Memory B cell (primary cell): ENCODE data around the gene PTPRE.
"Not testable (repeated sequence)": the region's sequence is repeated elsewhere in the genome, so short reads cannot be mapped to it uniquely, and the experiment has no call there.

ENCODE experiments used
- ATAC-seq: fragments of 150-1000 bp; cut with Tn5 transposase; 2 replicates; pipeline ENCODE4 v1.10.0; 2021; ENCODE audit warnings: low read depth, mild to moderate bottlenecking, moderate library complexity
- DNase-seq, 2 donors: peaks; one replicate each; pipeline ENCODE4 v3.0.0; 2022; ENCODE audit warnings: low spot score in 2 of 2
- H3K27ac Mint-ChIP-seq: one replicate; pipeline ENCODE4 v1.8.0; 2022; ENCODE audit warnings: mild to moderate bottlenecking, moderate library complexity, mixed read lengths
- H3K27me3 Mint-ChIP-seq: one replicate; pipeline ENCODE4 v1.8.0; 2022; ENCODE audit warnings: mixed read lengths
- H3K36me3 Mint-ChIP-seq: one replicate; pipeline ENCODE4 v1.8.0; 2022; ENCODE audit warnings: mild to moderate bottlenecking, mixed read lengths
- H3K4me1 Mint-ChIP-seq: one replicate; pipeline ENCODE4 v1.8.0; 2022; ENCODE audit warnings: mixed read lengths
- H3K4me3 Mint-ChIP-seq: one replicate; pipeline ENCODE4 v1.8.0; 2022; ENCODE audit warnings: mild to moderate bottlenecking, moderate library complexity, mixed read lengths
- H3K9me3 Mint-ChIP-seq: one replicate; pipeline ENCODE4 v1.8.0; 2022; ENCODE audit warnings: mixed read lengths

The PTPRE gene

GRCh38 chr10:128087146-128087883, 180.4 kb downstream of the PTPRE start:
- Mint-ChIP-seq H3K4me1 (no peaks in the 10 kb centered on the region), H3K36me3 (peaks cover 2% of the 10 kb centered on the region), H3K9me3 (no peaks in the 10 kb centered on the region), H3K27me3 (no peaks in the 10 kb centered on the region), H3K27ac (no peak overlapping the region), H3K4me3 (no peak overlapping the region)
- ATAC-seq (no peak), DNase-seq (no peak)

DNA sequence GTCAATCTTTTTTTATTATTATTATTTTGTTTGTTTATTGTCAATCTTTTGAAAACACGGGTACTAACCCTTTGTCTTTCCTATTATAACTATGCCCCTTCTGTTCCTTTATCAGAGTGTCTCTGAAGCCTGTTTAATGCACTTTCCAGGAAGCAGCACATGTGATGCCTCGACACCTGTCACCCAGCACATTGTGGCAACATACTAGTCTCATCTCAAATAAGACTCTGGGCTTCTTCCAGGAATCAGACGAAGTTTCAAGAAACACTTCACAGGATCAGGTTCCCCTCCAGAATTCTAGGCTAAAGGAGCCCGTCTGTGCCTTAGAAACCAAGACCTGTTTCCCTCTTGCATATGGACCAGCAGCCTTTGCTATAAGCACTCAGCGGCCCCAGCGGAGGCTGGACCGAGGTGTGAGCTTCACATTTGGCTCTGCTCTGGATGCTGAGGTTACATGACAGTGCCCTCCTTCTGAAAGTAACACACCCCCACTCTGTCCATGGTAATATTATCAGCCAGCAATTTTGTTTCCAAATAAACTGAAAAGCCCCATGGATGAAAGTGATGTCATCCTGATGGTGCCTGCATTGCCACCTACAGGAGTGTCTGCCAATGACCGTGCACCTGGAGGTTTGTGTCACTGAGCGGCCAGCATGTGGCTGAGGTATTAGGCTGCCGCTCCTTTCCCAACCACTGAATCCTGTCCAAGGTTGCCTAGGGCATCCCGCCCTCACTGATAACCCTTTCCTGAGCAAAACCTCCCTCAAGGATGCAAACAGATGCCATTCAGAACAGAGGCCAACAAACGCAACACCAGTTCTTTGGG, 181.2 kb downstream of the PTPRE start:
- no peak for DNase-seq
- no peaks in the 10 kb centered on the region for H3K4me1 Mint-ChIP-seq
- H3K4me3 Mint-ChIP-seq: no peak overlapping the region
- peaks cover 2% of the 10 kb centered on the region for H3K36me3 Mint-ChIP-seq
- no peak overlapping the region for H3K27ac Mint-ChIP-seq
- no peaks in the 10 kb centered on the region for H3K27me3 Mint-ChIP-seq
- H3K9me3 Mint-ChIP-seq: no peaks in the 10 kb centered on the region
- no peak for ATAC-seq

DNA sequence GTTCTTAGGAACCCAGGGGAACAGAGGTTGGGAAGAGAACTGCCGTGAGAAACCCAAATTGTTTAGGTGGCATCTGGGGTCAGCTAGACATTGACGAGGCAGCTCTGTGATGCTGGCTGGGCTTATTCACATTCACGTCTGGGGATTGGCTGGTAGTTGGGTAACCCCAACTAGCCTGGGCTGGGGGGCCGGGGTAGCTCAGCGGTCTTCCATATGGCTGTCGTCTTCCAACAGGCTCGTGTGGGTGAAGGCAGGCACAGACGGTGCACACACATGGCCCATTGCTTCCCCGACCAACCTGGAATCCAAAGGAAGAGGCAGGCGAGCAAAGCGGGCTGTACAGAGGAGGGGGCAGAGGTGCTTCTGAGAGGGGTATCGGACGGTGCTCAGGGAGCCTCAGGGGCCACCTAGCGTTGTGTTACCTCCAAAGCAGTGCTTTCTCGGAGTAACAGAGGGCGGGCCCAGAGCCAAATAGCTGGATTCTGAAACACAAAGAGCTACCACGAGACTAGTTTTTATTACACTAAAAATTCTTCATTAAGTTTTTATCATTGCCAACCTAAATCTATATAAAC, 184.8 kb downstream of the PTPRE start:
- DNase-seq (no peak), ATAC-seq (no peak)
- Mint-ChIP-seq H3K4me3 (no peak overlapping the region), H3K9me3 (no peaks in the 10 kb centered on the region), H3K36me3 (no peaks in the 10 kb centered on the region), H3K27me3 (no peaks in the 10 kb centered on the region), H3K4me1 (peaks cover 12% of the 10 kb centered on the region), H3K27ac (no peak overlapping the region)

- Mint-ChIP-seq H3K4me1 (peaks cover 12% of the 10 kb centered on the region), H3K9me3 (no peaks in the 10 kb centered on the region), H3K27me3 (no peaks in the 10 kb centered on the region), H3K27ac (no peak overlapping the region), H3K4me3 (no peak overlapping the region), H3K36me3 (no peaks in the 10 kb centered on the region)
- DNase-seq (no peak), ATAC-seq (no peak)
Measured at GRCh38 chr10:128092454-128092853, 185.6 kb downstream of the PTPRE start.

- not testable (repeated sequence) for H3K4me3 Mint-ChIP-seq, DNase-seq, H3K27me3 Mint-ChIP-seq, H3K9me3 Mint-ChIP-seq, H3K36me3 Mint-ChIP-seq, ATAC-seq, H3K27ac Mint-ChIP-seq
- peaks cover 12% of the 10 kb centered on the region for H3K4me1 Mint-ChIP-seq
Measured at GRCh38 chr10:128094596-128094995, 187.7 kb downstream of the PTPRE start.

GRCh38 chr10:128095027-128095752, 188.3 kb downstream of the PTPRE start:
- H3K27ac Mint-ChIP-seq: no peak overlapping the region
- ATAC-seq: peak; percentile 99
- H3K9me3 Mint-ChIP-seq: no peaks in the 10 kb centered on the region
- H3K4me3 Mint-ChIP-seq: peak overlapping the region; percentile 35
- H3K4me1 Mint-ChIP-seq: peaks cover 12% of the 10 kb centered on the region
- no peaks in the 10 kb centered on the region for H3K27me3 Mint-ChIP-seq
- DNase-seq: peak in 1 of 2 donors; percentile 15
- no peaks in the 10 kb centered on the region for H3K36me3 Mint-ChIP-seq

DNA sequence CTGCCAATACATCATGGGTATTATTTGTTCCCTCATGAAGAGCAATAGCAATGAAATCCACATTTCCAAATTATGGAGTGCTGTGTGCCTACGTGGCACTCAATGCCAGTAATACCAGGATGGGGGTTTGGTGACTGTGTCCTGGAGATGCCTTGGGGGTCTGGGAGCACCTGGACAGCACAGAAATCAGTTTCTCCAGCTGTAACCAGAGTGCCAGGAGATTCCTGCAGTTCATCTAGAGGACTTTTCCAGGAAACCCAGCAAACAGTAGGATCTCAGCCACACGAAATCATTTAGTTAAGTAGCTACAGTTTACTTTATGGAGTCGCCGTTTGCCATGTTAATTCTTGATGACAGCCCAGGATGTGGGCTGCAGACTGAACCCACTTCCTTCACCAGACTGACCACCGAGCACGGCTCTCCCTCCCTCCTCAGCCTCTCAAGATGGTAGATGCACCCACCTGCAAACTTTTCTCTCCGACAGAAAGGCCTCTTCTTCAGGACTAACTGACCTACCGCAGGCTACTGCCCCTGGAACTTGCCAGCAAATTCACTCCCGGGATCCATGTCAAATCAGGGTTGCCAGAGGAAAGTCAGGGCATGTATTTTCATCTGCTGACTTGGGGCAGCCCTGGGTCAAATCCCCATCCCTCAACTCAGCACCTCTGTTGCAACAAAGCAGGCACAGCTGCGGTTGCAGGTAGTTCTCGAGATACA, 189.0 kb downstream of the PTPRE start:
- Mint-ChIP-seq H3K27me3 (no peaks in the 10 kb centered on the region), H3K4me1 (peaks cover 12% of the 10 kb centered on the region), H3K27ac (no peak overlapping the region), H3K4me3 (peak overlapping the region; percentile 35), H3K9me3 (no peaks in the 10 kb centered on the region), H3K36me3 (no peaks in the 10 kb centered on the region)
- no peak for ATAC-seq
- DNase-seq: no peak

GRCh38 chr10:128096486-128097199, 189.7 kb downstream of the PTPRE start:
- peaks cover 12% of the 10 kb centered on the region for H3K4me1 Mint-ChIP-seq
- no peak overlapping the region for H3K27ac Mint-ChIP-seq
- no peaks in the 10 kb centered on the region for H3K36me3 Mint-ChIP-seq
- H3K4me3 Mint-ChIP-seq: peak overlapping the region; percentile 35
- ATAC-seq (no peak), DNase-seq (no peak)
- no peaks in the 10 kb centered on the region for H3K9me3 Mint-ChIP-seq
- H3K27me3 Mint-ChIP-seq: no peaks in the 10 kb centered on the region

- Mint-ChIP-seq H3K4me1 (peaks cover 12% of the 10 kb centered on the region), H3K27ac (no peak overlapping the region), H3K9me3 (no peaks in the 10 kb centered on the region), H3K4me3 (no peak overlapping the region), H3K27me3 (no peaks in the 10 kb centered on the region), H3K36me3 (no peaks in the 10 kb centered on the region)
- ATAC-seq (no peak), DNase-seq (no peak)
Measured at GRCh38 chr10:128097783-128098182, 190.9 kb downstream of the PTPRE start.

- H3K4me3 Mint-ChIP-seq: no peak overlapping the region
- ATAC-seq (no peak), DNase-seq (no peak)
- no peaks in the 10 kb centered on the region for H3K36me3 Mint-ChIP-seq
- no peak overlapping the region for H3K27ac Mint-ChIP-seq
- no peaks in the 10 kb centered on the region for H3K9me3 Mint-ChIP-seq
- peaks cover 12% of the 10 kb centered on the region for H3K4me1 Mint-ChIP-seq
- no peaks in the 10 kb centered on the region for H3K27me3 Mint-ChIP-seq
Measured at GRCh38 chr10:128098631-128099030, 191.7 kb downstream of the PTPRE start.

GRCh38 chr10:128099901-128100300, 193.0 kb downstream of the PTPRE start:
- H3K27ac Mint-ChIP-seq: no peak overlapping the region
- H3K36me3 Mint-ChIP-seq: no peaks in the 10 kb centered on the region
- no peak overlapping the region for H3K4me3 Mint-ChIP-seq
- ATAC-seq (no peak), DNase-seq (no peak)
- H3K4me1 Mint-ChIP-seq: peaks cover 12% of the 10 kb centered on the region
- no peaks in the 10 kb centered on the region for H3K27me3 Mint-ChIP-seq
- H3K9me3 Mint-ChIP-seq: no peaks in the 10 kb centered on the region

DNA sequence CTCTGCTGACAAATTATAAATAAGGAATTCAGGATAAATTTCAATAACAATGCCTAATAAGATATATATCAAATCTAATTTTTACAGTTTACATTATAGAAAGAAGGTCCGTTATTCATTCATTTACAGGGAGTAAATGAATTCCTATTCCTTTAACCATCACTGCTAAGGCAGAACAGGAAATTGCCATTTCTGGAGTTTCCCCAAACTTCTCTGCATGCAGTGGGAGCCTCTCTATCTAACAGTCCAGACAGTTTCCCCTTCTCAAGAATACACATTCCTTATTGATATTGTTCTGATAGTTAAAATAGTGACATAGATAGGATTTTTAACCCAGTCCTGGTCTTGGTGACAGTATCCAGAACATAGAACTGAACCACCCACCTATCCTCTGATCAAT, 195.0 kb downstream of the PTPRE start:
- DNase-seq: no peak
- Mint-ChIP-seq H3K27ac (no peak overlapping the region), H3K36me3 (no peaks in the 10 kb centered on the region), H3K4me3 (no peak overlapping the region), H3K4me1 (no peaks in the 10 kb centered on the region), H3K9me3 (no peaks in the 10 kb centered on the region), H3K27me3 (no peaks in the 10 kb centered on the region)
- no peak for ATAC-seq
